GM23338 (cell line): ENCODE data around the gene TRPM2. TPM values are rescaled to one million over a fixed set of nuclear protein-coding genes. Genes with fewer than 3 reads are reported as not detected.

Experiments
- ATAC-seq: fragments of 200-7000 bp; cut with Tn5 transposase; 3 replicates; pipeline ENCODE4 v1.9.1; 2020
- DNase-seq: peaks from one replicate; pipeline ENCODE4 v3.0.0-alpha.2; 2015; ENCODE audit warnings: low spot score
- H2AFZ ChIP-seq: fragments of 200-600 bp; sonication (generic); 2 replicates; pipeline ENCODE4 v1.8.0; 2016; ENCODE audit warnings: antibody characterized with exemption, mild to moderate bottlenecking, moderate library complexity
- H3F3A ChIP-seq: fragments of 200-600 bp; sonication (generic); replicated peaks from 2 replicates; pipeline ENCODE4 v1.8.0; 2017; ENCODE audit warnings: antibody characterized with exemption, mixed run types, low read depth
- H3K27ac ChIP-seq: fragments of 200-600 bp; sonication (generic); 2 replicates; pipeline ENCODE4 v1.6.1; 2016; ENCODE audit warnings: low read depth
- H3K27me3 ChIP-seq: fragments of 200-600 bp; sonication (generic); 2 replicates; pipeline ENCODE4 v1.8.0; 2016; ENCODE audit warnings: mild to moderate bottlenecking, mixed run types, moderate library complexity; ENCODE audit not compliant: insufficient read depth
- H3K36me3 ChIP-seq: fragments of 200-600 bp; sonication (generic); 2 replicates; pipeline ENCODE4 v1.8.0; 2016; ENCODE audit warnings: mild to moderate bottlenecking; ENCODE audit not compliant: insufficient read depth
- H3K4me1 ChIP-seq: fragments of 200-600 bp; sonication (generic); 2 replicates; pipeline ENCODE4 v1.8.0; 2016; ENCODE audit warnings: mild to moderate bottlenecking, moderate library complexity; ENCODE audit not compliant: insufficient read depth
- H3K4me2 ChIP-seq: fragments of 200-600 bp; sonication (generic); 2 replicates; pipeline ENCODE4 v1.7.1; 2017; ENCODE audit warnings: mixed run types
- H3K4me3 ChIP-seq: fragments of 200-600 bp; sonication (generic); 2 replicates; pipeline ENCODE4 v1.6.1; 2016; ENCODE audit warnings: mixed run types
- H3K79me2 ChIP-seq: fragments of 200-600 bp; sonication (generic); replicated peaks from 2 replicates; pipeline ENCODE4 v1.8.0; 2017; ENCODE audit warnings: mild to moderate bottlenecking; ENCODE audit not compliant: insufficient read depth
- H3K9me2 ChIP-seq: fragments of 200-600 bp; sonication (generic); 2 replicates; pipeline ENCODE4 v1.8.0; 2017; ENCODE audit not compliant: insufficient read depth
- H4K20me1 ChIP-seq: fragments of 200-600 bp; sonication (generic); replicated peaks from 2 replicates; pipeline ENCODE4 v1.8.0; 2017; ENCODE audit warnings: mild to moderate bottlenecking; ENCODE audit not compliant: insufficient read depth
- H3K27ac Mint-ChIP-seq: 2 replicates; pipeline ENCODE4 v1.8.0; 2020; ENCODE audit warnings: inconsistent platforms, mild to moderate bottlenecking, moderate library complexity, mixed read lengths
- H3K27me3 Mint-ChIP-seq: 3 replicates; pipeline ENCODE4 v1.8.0; 2022; ENCODE audit warnings: low read depth, mild to moderate bottlenecking, moderate library complexity, mixed read lengths, inconsistent platforms; ENCODE audit not compliant: insufficient read depth, poor library complexity
- H3K36me3 Mint-ChIP-seq: 3 replicates; pipeline ENCODE4 v1.8.0; 2021; ENCODE audit warnings: low read depth, mild to moderate bottlenecking, inconsistent platforms, moderate library complexity, mixed read lengths
- H3K4me1 Mint-ChIP-seq: 3 replicates; pipeline ENCODE4 v1.8.0; 2020; ENCODE audit warnings: mild to moderate bottlenecking, inconsistent platforms, mixed read lengths
- H3K4me3 Mint-ChIP-seq: 3 replicates; pipeline ENCODE4 v1.8.0; 2021; ENCODE audit warnings: moderate library complexity, mild to moderate bottlenecking, inconsistent platforms, mixed read lengths
- H3K9me3 Mint-ChIP-seq: 3 replicates; pipeline ENCODE4 v1.8.0; 2020; ENCODE audit warnings: moderate library complexity, mild to moderate bottlenecking, inconsistent platforms, mixed read lengths
- REST ChIP-seq: IDR thresholded peaks from one replicate; pipeline ENCODE4 v1.6.1; 2018; ENCODE audit warnings: antibody characterized with exemption; ENCODE audit not compliant: unreplicated experiment
- STAT1 ChIP-seq: IDR thresholded peaks from one replicate; pipeline ENCODE4 v1.6.1; 2016; ENCODE audit warnings: antibody characterized with exemption; ENCODE audit not compliant: unreplicated experiment
- ZNF462 ChIP-seq: fragments of 250-450 bp; sonication (Bioruptor Pico); IDR thresholded peaks from 2 replicates; pipeline ENCODE4 v1.5.0; 2020; ENCODE audit warnings: mild to moderate bottlenecking, moderate library complexity
- polyA plus RNA-seq: library from polyadenylated mRNA; unstranded; fragments of >200 nt; fragmentation: Nextera tagmentation; extraction: Ambion mirVana; gene quantifications from 2 replicates; pipeline ENCODE4 v1.2.1, GENCODE V29; 2016
- total RNA-seq: library from RNA; depleted of rRNA; stranded (reverse); fragments of >200 nt; shearing (Covaris generic); gene quantifications from 2 replicates; pipeline ENCODE4 v1.2.3, GENCODE V29; 2014

Gene TRPM2
- total and polyA plus RNA-seq, 2 experiments from 2014 or later = 0.53 to 0.83 TPM

- Histone ChIP-seq H3K27me3 (no peaks in the 10 kb centered on the region), H4K20me1 (no peaks in the 10 kb centered on the region), H3K4me2 (no peak overlapping the region), H2AFZ (no peak overlapping the region), H3K9me2 (0 out of 2 replicates have a peak, but pooled peaks cover 6% of the 10 kb centered on the region), H3K4me1 (no peaks in the 10 kb centered on the region), H3K27ac (no peak overlapping the region), H3K4me3 (no peak overlapping the region), H3K36me3 (no peaks in the 10 kb centered on the region), H3K79me2 (no peaks in the 10 kb centered on the region), H3F3A (peaks cover 12% of the 10 kb centered on the region)
- H3K9me3 Mint-ChIP-seq = no peaks in the 10 kb centered on the region; the same call in 1 of the 3 replicates
- no peaks in the 10 kb centered on the region; the same call in 2 of the 3 replicates for H3K36me3 Mint-ChIP-seq
- peaks cover 4% of the 10 kb centered on the region for H3K27me3 Mint-ChIP-seq
- no peaks in the 10 kb centered on the region for H3K4me1 Mint-ChIP-seq
- no peak overlapping the region for H3K27ac Mint-ChIP-seq
- H3K4me3 Mint-ChIP-seq = no peak overlapping the region
- DNase-seq (no peak), ATAC-seq (no peak)
- TF ChIP-seq ZNF462 (CRISPR knock-in tag) (no peak), REST (no peak), STAT1 (no peak)
These were observed 47.5 kb downstream of the TRPM2 start for GRCh38 chr21:44400791-44401385.
